GM21423 (cell line): ENCODE data around the gene SLC26A6.

ENCODE experiments used
- ATAC-seq: cut with Tn5 transposase; IDR thresholded peaks from one replicate; pipeline ENCODE4 v1.9.1; 2021; ENCODE audit warnings: mild to moderate bottlenecking, moderate library complexity; ENCODE audit not compliant: unreplicated experiment

The SLC26A6 gene

DNA sequence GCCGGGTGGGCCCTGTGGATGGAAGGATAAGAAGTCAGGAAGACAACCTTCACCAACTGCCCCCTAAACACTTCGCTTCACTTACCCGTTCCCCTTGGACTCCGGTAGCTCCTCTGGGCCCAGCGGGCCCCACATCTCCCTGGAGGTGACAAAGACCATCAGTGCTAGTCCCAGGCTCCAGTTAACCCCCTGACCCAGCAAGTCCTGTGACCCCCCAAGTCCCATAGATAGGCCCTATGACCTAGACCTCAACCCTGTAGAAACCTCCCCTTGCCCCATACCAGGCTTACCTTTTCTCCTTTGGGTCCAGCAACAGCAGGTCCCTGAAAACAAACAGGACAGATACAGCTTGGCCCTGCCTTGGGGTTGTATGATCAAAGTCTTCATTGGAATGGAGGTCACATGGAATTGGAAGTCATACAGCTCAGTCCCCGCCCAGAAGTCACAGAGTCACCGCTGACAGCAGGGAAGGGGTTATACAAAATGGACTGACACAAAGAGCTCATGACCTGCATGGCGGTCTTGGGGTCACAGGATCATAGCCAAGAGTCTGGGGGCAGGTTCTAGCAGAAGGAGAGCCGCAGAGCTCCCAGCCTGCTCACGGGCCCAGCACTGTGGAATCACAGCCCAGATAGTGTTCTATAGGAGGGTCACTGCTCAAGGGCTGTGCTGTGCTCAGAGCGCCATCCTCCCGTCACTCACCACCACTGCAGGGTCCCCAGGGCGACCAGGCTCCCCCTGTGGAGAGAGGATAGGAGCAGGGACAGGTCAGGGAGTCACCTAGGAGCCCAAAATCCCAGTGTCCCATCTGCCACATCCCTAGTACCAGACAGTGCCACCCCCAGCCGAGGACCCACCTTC, 53.4 kb downstream of the SLC26A6 start:
- ATAC-seq: no peak

DNA sequence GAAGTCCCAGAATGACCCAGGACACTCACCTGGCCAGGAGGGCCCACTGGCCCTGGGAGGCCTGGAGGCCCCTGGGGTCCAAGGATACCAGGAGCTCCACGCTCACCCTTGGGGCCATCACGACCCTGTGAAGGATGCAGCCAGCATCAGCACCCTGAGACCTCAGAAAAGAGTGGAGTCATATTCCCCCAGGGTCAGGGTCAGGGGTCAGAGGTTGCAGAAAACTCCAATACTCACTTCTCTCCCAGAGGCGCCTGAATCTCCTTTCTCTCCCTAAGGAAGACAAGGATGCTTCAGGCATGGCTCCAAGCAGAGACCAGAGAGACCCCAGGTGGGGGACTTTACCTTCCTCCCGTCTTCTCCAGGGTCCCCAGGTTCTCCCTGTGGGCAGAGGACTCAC, 58.6 kb downstream of the SLC26A6 start:
- no peak for ATAC-seq
